ENCODE measurements around the gene PRKCH. TPM values are rescaled to one million over a fixed set of nuclear protein-coding genes. Genes with fewer than 3 reads are reported as not detected.

PRKCH gene
- total RNA-seq, 1 experiment from 2014 or later, result 5.2 TPM

DNA sequence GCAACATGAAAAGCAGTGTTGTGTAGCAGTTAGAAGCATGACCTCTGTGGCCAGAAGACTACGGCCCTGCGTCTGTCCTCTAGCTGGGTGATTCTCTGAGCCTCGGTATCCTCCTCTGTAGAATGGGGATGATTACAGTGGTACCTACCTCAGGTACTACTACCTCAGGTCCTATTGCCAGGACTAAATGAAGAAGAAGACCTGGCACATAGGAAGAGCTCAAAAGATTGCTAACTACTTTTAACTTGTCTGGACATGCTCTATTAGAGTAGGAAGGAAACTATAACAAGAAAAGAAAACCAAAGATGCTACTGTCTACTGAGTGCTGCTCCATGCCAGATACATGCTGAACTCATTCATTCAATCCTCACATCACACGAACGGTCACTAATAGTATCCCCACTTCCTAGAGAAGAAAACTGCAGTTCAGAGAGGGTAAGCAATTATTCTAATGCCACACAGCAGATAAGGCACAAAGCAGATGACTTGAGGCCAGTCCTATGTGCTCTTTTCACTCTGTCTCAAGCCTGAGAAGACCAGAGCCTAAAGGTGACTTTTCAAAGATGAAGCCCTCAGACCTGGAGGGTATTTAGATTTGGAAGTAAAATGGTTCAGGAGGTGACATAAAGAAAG, 265.8 kb downstream of the PRKCH start:
- Histone ChIP-seq H3K23ac (ENCODE audit: insufficient read length, low read depth, low read length) (no peak overlapping the region), H4K5ac (ENCODE audit: insufficient read length, low read depth, low read length) (no peak overlapping the region), H3K9me3 (ENCODE audit: control insufficient read depth, low read depth, low read length) (no peaks in the 10 kb centered on the region), H2BK15ac (ENCODE audit: low read depth, low read length) (no peak overlapping the region), H4K91ac (ENCODE audit: insufficient read length, low read depth, low read length) (no peak overlapping the region), H2BK20ac (ENCODE audit: low read depth, low read length, poor library complexity, severe bottlenecking) (no peak overlapping the region), H4K20me1 (ENCODE audit: control insufficient read depth, insufficient read depth, insufficient read length) (no peaks in the 10 kb centered on the region), H2AFZ (ENCODE audit: low read length) (no peak overlapping the region), H4K8ac (replicated peaks; ENCODE audit: insufficient read length, low read depth, low read length) (no peak overlapping the region), H2BK12ac (ENCODE audit: insufficient read length, low read depth, low read length) (no peak overlapping the region), H3T11ph (ENCODE audit: low read length) (no peak overlapping the region), H3K23me2 (ENCODE audit: insufficient read length, low read depth, low read length, poor library complexity, severe bottlenecking) (no peaks in the 10 kb centered on the region), H3K27ac (ENCODE audit: insufficient read length, low read depth, low read length) (no peak overlapping the region), H3K4me2 (ENCODE audit: insufficient read depth, insufficient read length, low read length) (no peak overlapping the region), H2BK5ac (ENCODE audit: insufficient read length, low read length) (no peak overlapping the region), H3K18ac (ENCODE audit: insufficient read length, low read depth, low read length) (no peak overlapping the region), H3K79me1 (ENCODE audit: insufficient read depth, low read depth, low read length, poor library complexity, severe bottlenecking) (no peaks in the 10 kb centered on the region), H3K4ac (ENCODE audit: low read depth, low read length) (no peak overlapping the region), H3K56ac (ENCODE audit: insufficient read length, low read depth, low read length) (no peak overlapping the region), H3K79me2 (ENCODE audit: insufficient read depth, low read length) (no peaks in the 10 kb centered on the region), H3K9ac (ENCODE audit: extremely low read depth, insufficient read length, low read length) (no peak overlapping the region), H3K27me3 (ENCODE audit: insufficient read depth, low read length) (no peaks in the 10 kb centered on the region), H2BK120ac (ENCODE audit: low read depth, low read length, poor library complexity, severe bottlenecking) (no peak overlapping the region), H3K4me1 (ENCODE audit: insufficient read depth, low read length) (no peaks in the 10 kb centered on the region), H3K14ac (ENCODE audit: insufficient read depth, low read length) (no peak overlapping the region; the same call in 1 of the 2 replicates), H2AK5ac (ENCODE audit: insufficient read length, low read length) (no peak overlapping the region)
- H3K9me3 Mint-ChIP-seq, result no peaks in the 10 kb centered on the region
- no peak for DNase-seq
- WGBS (ENCODE audit: extremely low coverage, insufficient read length, low lambda C conversion rate), result no CpG with 5 or more reads among the region's 5 CpGs
- H3K27me3 Mint-ChIP-seq (ENCODE audit: low read depth), result no peaks in the 10 kb centered on the region
- H3K4me1 Mint-ChIP-seq, result peaks cover 16 to 19% of the 10 kb centered on the region in 2 experiments
- no peak overlapping the region for H3K4me3 Mint-ChIP-seq
- H3K27ac Mint-ChIP-seq, result peak overlapping the region in 1 of 3 experiments; percentile 16; a peak in 2 of 7 replicates
- H3K36me3 Mint-ChIP-seq (ENCODE audit: insufficient read depth in 1 of 3, low read depth in 3 of 3), result no peaks in the 10 kb centered on the region
- TF ChIP-seq CTCF (conservative IDR thresholded peaks at IDR 0.05), result no peak
